ENCODE data around the gene HOXB7. TPM values are rescaled to one million over a fixed set of nuclear protein-coding genes. Genes with fewer than 3 reads are reported as not detected.
A peak's percentile ranks its signal among the peaks of the same experiment; 100 is the strongest.

HOXB7 gene
- total and polyA plus RNA-seq, 12 donors: 0.13 to 0.62 (median 0.29) TPM; not detected in 6

DNA sequence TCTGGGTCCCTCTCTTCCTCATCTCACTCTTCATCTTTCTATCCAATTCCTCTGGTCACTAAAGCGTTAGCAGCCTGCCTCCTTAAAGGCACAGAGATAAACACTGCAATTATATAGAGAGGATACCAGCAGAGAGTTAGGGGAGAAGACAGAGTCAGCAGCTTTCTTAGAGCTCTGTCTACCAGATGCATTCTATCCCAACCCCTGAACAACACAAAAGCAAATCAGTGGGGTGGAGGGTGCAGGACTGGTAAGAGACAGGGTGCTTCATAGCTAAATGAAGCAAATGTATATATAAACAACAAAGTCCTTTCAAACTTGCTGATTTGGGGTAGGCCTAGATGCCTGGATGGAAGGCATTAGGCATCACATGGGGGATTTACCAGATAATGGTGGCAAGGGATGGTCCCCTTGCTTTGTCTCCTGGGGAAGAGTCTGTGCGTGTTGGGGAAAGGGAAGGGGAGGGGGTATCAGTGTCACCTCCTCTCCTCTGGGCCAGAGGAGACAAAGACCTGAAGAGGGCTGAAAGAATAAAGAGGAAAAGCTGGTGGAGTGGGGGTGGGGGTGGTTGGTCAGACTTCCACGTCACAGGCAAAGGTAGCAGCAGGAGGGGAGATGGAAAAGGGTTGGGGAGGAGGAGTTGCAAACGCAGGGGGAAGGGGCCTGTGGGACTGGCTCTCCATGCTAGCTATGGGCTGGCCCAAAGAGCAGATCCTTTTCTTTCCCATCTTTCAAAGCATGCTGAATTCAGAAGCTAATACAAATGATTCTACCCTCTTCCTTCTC is 44.7 kb downstream of the HOXB7 start:
- ATAC-seq (no peak), DNase-seq (no peak)
- TF ChIP-seq CTCF (IDR thresholded peaks at IDR 0.05): no peak
- 32 to 46% methylated on average over 4 of the region's 4 CpGs for WGBS, 2 donors
- Histone ChIP-seq H3K4me1 (peaks cover 0 to 20% (median 4%) of the 10 kb centered on the region in 9 donors), H3K27ac (peak overlapping the region in 2 of 10 donors; percentile 44 to 80), H3K27me3 (peaks cover 22 to 100% (median 100%) of the 10 kb centered on the region in 7 donors), H3K9me3 (no peaks in the 10 kb centered on the region), H3K36me3 (no peaks in the 10 kb centered on the region), H3K4me3 (no peak overlapping the region)
- intact Hi-C loops (cut with DNase I): no loop called here

GRCh38 chr17:48565022-48565554 is 45.7 kb downstream of the HOXB7 start:
- no peak for TF ChIP-seq CTCF (IDR thresholded peaks at IDR 0.05)
- intact Hi-C loops (cut with DNase I): no loop called here
- WGBS, 2 donors: 47 to 48% methylated on average over 2 of the region's 2 CpGs
- Histone ChIP-seq H3K9me3 (no peaks in the 10 kb centered on the region), H3K27me3 (peaks cover 20 to 99% (median 96%) of the 10 kb centered on the region in 7 donors), H3K36me3 (no peaks in the 10 kb centered on the region), H3K27ac (peak overlapping the region in 2 of 10 donors; percentile 77 to 80), H3K4me3 (peak overlapping the region in 2 of 10 donors; percentile 52 to 53), H3K4me1 (peaks cover 0 to 20% (median 4%) of the 10 kb centered on the region in 9 donors)
- no peak for ATAC-seq
- no peak for DNase-seq

- 3% methylated on average over 72 to 73 of the region's 73 CpGs for WGBS, 2 donors
- Histone ChIP-seq H3K4me1 (peaks cover 0 to 20% (median 4%) of the 10 kb centered on the region in 9 donors), H3K36me3 (no peaks in the 10 kb centered on the region), H3K9me3 (no peaks in the 10 kb centered on the region), H3K27me3 (peaks cover 20 to 99% (median 96%) of the 10 kb centered on the region in 7 donors), H3K27ac (peak overlapping the region in 5 of 10 donors; percentile 31 to 80 (median 58)), H3K4me3 (peak overlapping the region in 9 of 10 donors; percentile 37 to 53 (median 41))
- no peak for TF ChIP-seq CTCF (IDR thresholded peaks at IDR 0.05)
- ATAC-seq (peak in 2 of 8 donors; percentile 38 to 65), DNase-seq (no peak)
- intact Hi-C loops (cut with DNase I): no loop called here
Observed at GRCh38 chr17:48564188-48565021, 46.4 kb downstream of the HOXB7 start.

GRCh38 chr17:48563867-48564187 is 47.0 kb downstream of the HOXB7 start:
- no peaks in the 10 kb centered on the region for H3K36me3 ChIP-seq
- DNase-seq (no peak), ATAC-seq (no peak)
- TF ChIP-seq CTCF (IDR thresholded peaks at IDR 0.05): no peak
- peak overlapping the region in 2 of 10 donors; percentile 77 to 80 for H3K27ac ChIP-seq
- WGBS, 2 donors: 12 to 16% methylated on average over 8 to 10 of the region's 10 CpGs
- peaks cover 20 to 99% (median 95%) of the 10 kb centered on the region in 7 donors for H3K27me3 ChIP-seq
- H3K4me1 ChIP-seq: peaks cover 0 to 19% (median 3%) of the 10 kb centered on the region in 9 donors
- intact Hi-C loops (cut with DNase I): no loop called here
- H3K4me3 ChIP-seq: peak overlapping the region in 7 of 10 donors; percentile 37 to 53 (median 42)
- no peaks in the 10 kb centered on the region for H3K9me3 ChIP-seq

Measured in heart right ventricle (tissue), 16 donors.